Mesenchymal stem cell (in vitro differentiated cells and primary cell): ENCODE measurements around the gene CLHC1.
A peak's percentile ranks its signal among the peaks of the same experiment; 100 is the strongest.

Experiments used
- DNase-seq: peaks from one replicate; pipeline ENCODE4 v3.0.0-alpha.2; 2013
- H2AFZ ChIP-seq: one replicate; pipeline ENCODE4 v1.6.1; 2013; ENCODE audit warnings: low read depth, mild to moderate bottlenecking, control low read depth, inconsistent platforms, low read length, moderate library complexity
- H2AK5ac ChIP-seq: 2 replicates; pipeline ENCODE4 v1.6.1; 2013; ENCODE audit warnings: low read length, moderate library complexity, mild to moderate bottlenecking, inconsistent platforms; ENCODE audit not compliant: severe bottlenecking
- H2BK120ac ChIP-seq: one replicate; pipeline ENCODE4 v1.6.1; 2013; ENCODE audit warnings: low read depth, mild to moderate bottlenecking, inconsistent platforms, low read length, moderate library complexity
- H2BK12ac ChIP-seq, 2 experiments: one replicate each; pipeline ENCODE4 v1.6.1; 2013; ENCODE audit warnings: inconsistent platforms in 2 of 2, low read length in 2 of 2, mild to moderate bottlenecking in 2 of 2, moderate library complexity in 2 of 2, control low read depth in 1 of 2
- H2BK15ac ChIP-seq: one replicate; pipeline ENCODE4 v1.6.1; 2013; ENCODE audit warnings: mild to moderate bottlenecking, low read depth, inconsistent platforms; ENCODE audit not compliant: poor library complexity, severe bottlenecking
- H2BK5ac ChIP-seq: 2 replicates; pipeline ENCODE4 v1.6.1; 2013; ENCODE audit warnings: low read depth, mild to moderate bottlenecking, low read length, control low read depth, inconsistent platforms; ENCODE audit not compliant: poor library complexity, severe bottlenecking
- H3K14ac ChIP-seq, 2 experiments: one replicate each; pipeline ENCODE4 v1.6.1; 2013; ENCODE audit warnings: inconsistent platforms in 2 of 2, low read length in 2 of 2, control low read depth in 1 of 2, mild to moderate bottlenecking in 1 of 2, moderate library complexity in 1 of 2
- H3K18ac ChIP-seq, 2 experiments: one replicate each; pipeline ENCODE4 v1.6.1; 2013; ENCODE audit warnings: inconsistent platforms in 2 of 2, low read length in 2 of 2, control low read depth in 1 of 2, low read depth in 1 of 2, mild to moderate bottlenecking in 1 of 2
- H3K23ac ChIP-seq, 2 experiments: one replicate each; pipeline ENCODE4 v1.6.1; 2013; ENCODE audit warnings: inconsistent platforms in 2 of 2, low read length in 2 of 2, mild to moderate bottlenecking in 2 of 2, moderate library complexity in 2 of 2, control low read depth in 1 of 2
- H3K27ac ChIP-seq: 2 replicates; pipeline ENCODE4 v1.5.1; 2013; ENCODE audit warnings: mild to moderate bottlenecking, moderate library complexity, low read length, control low read depth, inconsistent platforms; ENCODE audit not compliant: poor library complexity, severe bottlenecking
- H3K27me3 ChIP-seq, 2 experiments: 2 replicates each; pipeline versions ENCODE4 v1.6.1 to v1.7.0; 2013; ENCODE audit warnings: low read length in 2 of 2, mild to moderate bottlenecking in 2 of 2, moderate library complexity in 2 of 2, control low read depth in 1 of 2, inconsistent platforms in 1 of 2; ENCODE audit not compliant: control insufficient read depth in 1 of 2, insufficient read depth in 1 of 2
- H3K36me3 ChIP-seq, 2 experiments: 2 replicates each; pipeline versions ENCODE4 v1.6.1 to v1.7.0; 2013; ENCODE audit warnings: low read length in 2 of 2, control low read depth in 1 of 2, inconsistent platforms in 1 of 2, low read depth in 1 of 2, mild to moderate bottlenecking in 1 of 2; ENCODE audit not compliant: insufficient read depth in 2 of 2, control insufficient read depth in 1 of 2
- H3K4ac ChIP-seq, 2 experiments: one replicate each; pipeline ENCODE4 v1.6.1; 2013; ENCODE audit warnings: inconsistent platforms in 2 of 2, low read length in 2 of 2, mild to moderate bottlenecking in 2 of 2, moderate library complexity in 2 of 2, control low read depth in 1 of 2, low read depth in 1 of 2
- H3K4me1 ChIP-seq: 2 replicates; pipeline ENCODE4 v1.6.1; 2013; ENCODE audit warnings: low read depth, low read length, control low read depth; ENCODE audit not compliant: control insufficient read depth, insufficient read depth
- H3K4me2 ChIP-seq: 2 replicates; pipeline ENCODE4 v1.6.1; 2013; ENCODE audit warnings: low read length, mild to moderate bottlenecking, inconsistent platforms; ENCODE audit not compliant: poor library complexity, severe bottlenecking
- H3K4me3 ChIP-seq, 2 experiments: 2 replicates each; pipeline versions ENCODE4 v1.5.1 to v1.7.0; 2013; ENCODE audit warnings: low read length in 2 of 2, mild to moderate bottlenecking in 2 of 2, control low read depth in 1 of 2, low read depth in 1 of 2; ENCODE audit not compliant: insufficient read depth in 1 of 2
- H3K79me1 ChIP-seq: replicated peaks from 2 replicates; pipeline ENCODE4 v1.6.1; 2013; ENCODE audit warnings: mild to moderate bottlenecking, control low read depth, low read length, inconsistent platforms; ENCODE audit not compliant: poor library complexity, severe bottlenecking
- H3K9ac ChIP-seq: 2 replicates; pipeline ENCODE4 v1.7.0; 2013; ENCODE audit warnings: mild to moderate bottlenecking, low read length, moderate library complexity
- H3K9me3 ChIP-seq: 2 replicates; pipeline ENCODE4 v1.7.0; 2013; ENCODE audit warnings: mild to moderate bottlenecking, low read length; ENCODE audit not compliant: control insufficient read depth
- H4K8ac ChIP-seq: one replicate; pipeline ENCODE4 v1.6.1; 2013; ENCODE audit warnings: inconsistent platforms, mild to moderate bottlenecking, low read length, moderate library complexity
- H4K91ac ChIP-seq: one replicate; pipeline ENCODE4 v1.6.1; 2013; ENCODE audit warnings: mild to moderate bottlenecking, low read length, inconsistent platforms
- WGBS: methylation state at CpG from one replicate; pipeline ENCODE4 v1.1.7; 2013; ENCODE audit warnings: mixed read lengths; 5-methylcytosine and 5-hydroxymethylcytosine counted together

The CLHC1 gene

GRCh38 chr2:55139305-55139704 is 92.8 kb downstream of the CLHC1 start:
- Histone ChIP-seq H2BK12ac (peak overlapping the region in 1 of 2 experiments; percentile 37), H3K36me3 (no peaks in the 10 kb centered on the region)
- WGBS: 87% methylated on average over 3 of the region's 3 CpGs

GRCh38 chr2:55138882-55139229 is 93.2 kb downstream of the CLHC1 start:
- Histone ChIP-seq H3K79me1 (no peaks in the 10 kb centered on the region), H3K14ac (no peak overlapping the region), H2AFZ (no peak overlapping the region), H2BK12ac (peak overlapping the region in 1 of 2 experiments; percentile 37), H3K27me3 (no peaks in the 10 kb centered on the region), H3K9ac (no peak overlapping the region), H2BK5ac (no peak overlapping the region), H3K4me3 (no peak overlapping the region), H2BK15ac (peak overlapping the region; percentile 21), H3K18ac (no peak overlapping the region), H4K91ac (no peak overlapping the region), H3K36me3 (no peaks in the 10 kb centered on the region), H2BK120ac (no peak overlapping the region), H3K9me3 (no peaks in the 10 kb centered on the region), H3K4ac (no peak overlapping the region), H4K8ac (no peak overlapping the region), H2AK5ac (no peak overlapping the region), H3K23ac (no peak overlapping the region), H3K4me2 (no peak overlapping the region), H3K27ac (no peak overlapping the region), H3K4me1 (peaks cover 8% of the 10 kb centered on the region)
- no peak for DNase-seq
- 97% methylated on average over 5 of the region's 5 CpGs for WGBS

More at GRCh38 chr2:55139305-55139704, 92.8 kb downstream of the CLHC1 start:
- H3K9ac ChIP-seq: no peak overlapping the region
- no peak overlapping the region for H3K4ac ChIP-seq
- H2BK5ac ChIP-seq: no peak overlapping the region
- H3K27me3 ChIP-seq: no peaks in the 10 kb centered on the region
- no peaks in the 10 kb centered on the region for H3K9me3 ChIP-seq
- H4K91ac ChIP-seq: no peak overlapping the region
- no peaks in the 10 kb centered on the region for H3K79me1 ChIP-seq
- no peak overlapping the region for H3K27ac ChIP-seq
- H3K4me1 ChIP-seq: peaks cover 6% of the 10 kb centered on the region
- no peak for DNase-seq
- no peak overlapping the region for H2BK120ac ChIP-seq
- H3K23ac ChIP-seq: no peak overlapping the region
- H2BK15ac ChIP-seq: no peak overlapping the region
- H2AK5ac ChIP-seq: no peak overlapping the region
- no peak overlapping the region for H4K8ac ChIP-seq
- H3K14ac ChIP-seq: no peak overlapping the region
- H3K4me3 ChIP-seq: no peak overlapping the region
- H2AFZ ChIP-seq: no peak overlapping the region
- H3K4me2 ChIP-seq: no peak overlapping the region
- H3K18ac ChIP-seq: no peak overlapping the region

DNA sequence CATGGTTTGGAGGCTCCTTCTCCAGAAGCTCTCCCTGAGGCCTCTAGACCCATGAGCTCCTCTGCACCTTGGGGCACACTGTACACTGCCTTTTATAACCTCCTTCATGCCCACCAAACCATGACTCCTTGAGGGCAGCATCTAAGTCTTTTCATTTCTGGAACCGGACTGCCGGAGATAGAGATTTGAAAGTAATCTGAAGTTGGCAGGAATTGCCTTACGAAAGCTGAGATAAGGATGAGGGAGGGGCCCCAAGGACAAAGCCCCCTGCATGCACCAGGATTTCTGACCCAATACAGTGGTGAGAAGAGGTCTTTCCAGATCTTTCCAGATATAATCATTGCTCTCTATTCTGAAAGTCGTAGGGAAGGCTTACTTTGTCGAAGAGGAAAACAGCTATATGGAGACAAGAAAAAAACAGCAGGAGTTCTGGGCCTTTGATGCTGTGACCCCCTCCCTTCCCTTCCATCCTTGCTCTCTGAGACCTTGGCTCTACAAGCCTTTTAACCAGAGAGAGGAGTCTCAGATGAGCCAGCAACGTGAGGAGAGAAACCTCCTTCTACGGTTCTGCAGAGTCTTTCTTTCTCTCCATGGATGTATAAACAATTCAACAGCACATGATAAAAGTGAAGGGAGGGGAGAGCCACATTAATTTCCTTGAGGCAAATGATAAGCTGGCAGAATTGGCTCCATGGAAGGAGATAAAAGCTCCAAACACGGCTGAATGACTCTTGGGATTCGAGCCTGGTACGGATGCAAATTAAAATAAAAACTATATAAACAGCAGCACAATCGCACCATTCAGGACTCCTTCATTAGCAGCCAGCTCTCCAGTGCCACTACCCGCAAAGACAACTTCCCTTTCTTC is 93.8 kb downstream of the CLHC1 start:
- H3K4me3 ChIP-seq: no peak overlapping the region
- no peak overlapping the region for H2BK120ac ChIP-seq
- H2BK12ac ChIP-seq: peak overlapping the region in 1 of 2 experiments; percentile 56
- no peak for DNase-seq
- no peak overlapping the region for H3K4me2 ChIP-seq
- no peaks in the 10 kb centered on the region for H3K79me1 ChIP-seq
- no peak overlapping the region for H2BK5ac ChIP-seq
- H3K14ac ChIP-seq: no peak overlapping the region
- no peak overlapping the region for H2BK15ac ChIP-seq
- no peaks in the 10 kb centered on the region for H3K36me3 ChIP-seq
- WGBS: 75% methylated on average over 12 of the region's 12 CpGs
- H3K23ac ChIP-seq: peak overlapping the region in 1 of 2 experiments; percentile 32
- no peak overlapping the region for H2AK5ac ChIP-seq
- H3K9me3 ChIP-seq: no peaks in the 10 kb centered on the region
- peak overlapping the region in 1 of 2 experiments; percentile 80 for H3K18ac ChIP-seq
- H3K9ac ChIP-seq: no peak overlapping the region
- peak overlapping the region; percentile 43 for H4K91ac ChIP-seq
- no peak overlapping the region for H4K8ac ChIP-seq
- H2AFZ ChIP-seq: no peak overlapping the region
- H3K4me1 ChIP-seq: peaks cover 8% of the 10 kb centered on the region
- no peaks in the 10 kb centered on the region for H3K27me3 ChIP-seq
- H3K4ac ChIP-seq: no peak overlapping the region
- no peak overlapping the region for H3K27ac ChIP-seq

DNA sequence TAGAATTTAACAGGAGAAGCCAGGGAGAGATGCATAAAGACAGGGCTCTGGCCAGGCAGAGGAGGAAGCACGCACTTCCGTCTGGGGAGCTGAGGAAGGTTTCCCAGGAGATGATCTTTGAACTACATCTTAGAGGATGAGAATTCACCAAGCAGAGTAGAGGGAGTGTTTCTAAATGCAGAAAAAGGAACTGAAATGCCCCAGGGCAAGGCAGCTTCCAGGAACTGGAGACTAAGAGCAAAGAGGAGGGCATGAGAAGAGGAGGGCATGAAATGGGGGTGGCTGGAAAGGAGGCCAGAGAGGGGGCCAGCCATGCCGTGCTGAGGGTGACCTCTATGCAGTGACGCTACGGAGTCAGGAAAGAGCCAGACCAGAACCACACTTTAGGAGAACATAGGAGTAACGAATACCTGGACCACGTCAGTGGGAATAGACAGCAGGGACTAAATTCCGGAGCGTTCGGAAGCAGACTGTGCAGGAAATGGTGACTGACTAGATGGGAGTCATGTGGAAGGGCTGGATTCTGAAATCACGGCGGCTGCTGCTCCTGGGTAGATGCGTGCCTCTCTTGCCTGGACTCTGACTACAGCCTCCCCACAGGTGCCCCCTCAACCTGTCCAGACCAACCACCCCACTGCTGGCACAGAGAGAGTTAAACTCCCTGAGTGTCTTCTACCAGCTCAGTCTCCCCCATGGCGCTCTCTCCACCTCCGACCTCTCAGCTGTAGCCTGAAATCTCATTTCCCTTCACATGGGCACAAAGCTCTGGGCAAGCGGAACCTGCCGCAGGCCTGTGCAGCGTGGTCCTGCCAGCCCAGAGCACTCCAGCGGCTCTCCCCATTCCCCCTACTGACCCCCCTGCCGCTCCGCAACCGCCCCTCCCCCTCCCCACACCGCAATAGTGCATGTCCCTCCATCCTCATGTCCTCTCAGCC is 94.8 kb downstream of the CLHC1 start:
- DNase-seq: no peak
- H3K4me3 ChIP-seq: no peak overlapping the region
- peak overlapping the region; percentile 73 for H2BK15ac ChIP-seq

More for the DNA sequence above, 94.8 kb downstream of the CLHC1 start:
- Histone ChIP-seq H2AFZ (no peak overlapping the region), H3K4ac (peak overlapping the region in 1 of 2 experiments; percentile 5), H3K9me3 (no peaks in the 10 kb centered on the region), H3K23ac (no peak overlapping the region), H3K18ac (peak overlapping the region in 1 of 2 experiments; percentile 80), H2AK5ac (no peak overlapping the region), H3K36me3 (no peaks in the 10 kb centered on the region), H4K8ac (no peak overlapping the region), H4K91ac (peak overlapping the region; percentile 43), H2BK5ac (no peak overlapping the region), H2BK120ac (peak overlapping the region; percentile 2), H3K27me3 (no peaks in the 10 kb centered on the region), H3K9ac (no peak overlapping the region), H3K79me1 (no peaks in the 10 kb centered on the region), H3K4me1 (peaks cover 8% of the 10 kb centered on the region), H2BK12ac (peak overlapping the region; percentile 71 to 79), H3K14ac (no peak overlapping the region), H3K4me2 (no peak overlapping the region), H3K27ac (no peak overlapping the region)
- WGBS: 75% methylated on average over 23 of the region's 23 CpGs
